HL-60 (cell line): ENCODE data around the gene LHCGR.

Experiments used
- CTCF ChIP-seq: IDR thresholded peaks from one replicate; pipeline ENCODE4 v1.5.1; 2011; ENCODE audit warnings: low read length, control low read depth, inconsistent platforms; ENCODE audit not compliant: insufficient read depth
- GABPA ChIP-seq: IDR thresholded peaks from 2 replicates; pipeline ENCODE4 v1.6.1; 2012; ENCODE audit warnings: low read depth
- POLR2AphosphoS5 ChIP-seq: IDR thresholded peaks from 2 replicates; pipeline ENCODE4 v1.6.1; 2012; ENCODE audit warnings: low read depth
- SPI1 ChIP-seq: IDR thresholded peaks from 2 replicates; pipeline ENCODE4 v1.6.1; 2012; ENCODE audit warnings: low read depth, mild to moderate bottlenecking, borderline replicate concordance
- TF ChIP-seq, protein P1 (sequence below): IDR thresholded peaks from 2 replicates; pipeline ENCODE4 v1.6.1; 2012; ENCODE audit warnings: low read depth; ENCODE audit not compliant: insufficient replicate concordance

DNA sequence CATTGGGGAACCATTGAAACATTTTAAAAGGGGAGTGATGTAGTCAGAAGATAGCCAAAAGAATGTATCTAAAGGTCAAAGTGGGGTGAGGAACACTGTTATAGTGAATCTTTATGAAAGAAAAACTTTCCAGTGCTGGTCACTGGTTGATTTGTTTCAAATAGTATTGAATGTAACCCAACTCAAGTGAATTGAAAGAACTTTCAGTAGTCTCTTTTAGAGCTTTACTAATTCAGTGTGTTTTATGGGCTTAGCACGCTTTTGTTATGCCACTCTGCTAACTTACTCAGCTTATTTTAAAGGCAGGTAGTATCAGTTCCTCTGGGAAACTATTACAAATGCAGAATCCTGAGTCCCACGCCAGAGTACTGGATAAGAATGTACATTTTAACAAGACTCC, 80.6 kb downstream of the LHCGR start:
- TF ChIP-seq CTCF = no peak
- TF ChIP-seq POLR2AphosphoS5 = no peak
- TF ChIP-seq, protein P1, sequence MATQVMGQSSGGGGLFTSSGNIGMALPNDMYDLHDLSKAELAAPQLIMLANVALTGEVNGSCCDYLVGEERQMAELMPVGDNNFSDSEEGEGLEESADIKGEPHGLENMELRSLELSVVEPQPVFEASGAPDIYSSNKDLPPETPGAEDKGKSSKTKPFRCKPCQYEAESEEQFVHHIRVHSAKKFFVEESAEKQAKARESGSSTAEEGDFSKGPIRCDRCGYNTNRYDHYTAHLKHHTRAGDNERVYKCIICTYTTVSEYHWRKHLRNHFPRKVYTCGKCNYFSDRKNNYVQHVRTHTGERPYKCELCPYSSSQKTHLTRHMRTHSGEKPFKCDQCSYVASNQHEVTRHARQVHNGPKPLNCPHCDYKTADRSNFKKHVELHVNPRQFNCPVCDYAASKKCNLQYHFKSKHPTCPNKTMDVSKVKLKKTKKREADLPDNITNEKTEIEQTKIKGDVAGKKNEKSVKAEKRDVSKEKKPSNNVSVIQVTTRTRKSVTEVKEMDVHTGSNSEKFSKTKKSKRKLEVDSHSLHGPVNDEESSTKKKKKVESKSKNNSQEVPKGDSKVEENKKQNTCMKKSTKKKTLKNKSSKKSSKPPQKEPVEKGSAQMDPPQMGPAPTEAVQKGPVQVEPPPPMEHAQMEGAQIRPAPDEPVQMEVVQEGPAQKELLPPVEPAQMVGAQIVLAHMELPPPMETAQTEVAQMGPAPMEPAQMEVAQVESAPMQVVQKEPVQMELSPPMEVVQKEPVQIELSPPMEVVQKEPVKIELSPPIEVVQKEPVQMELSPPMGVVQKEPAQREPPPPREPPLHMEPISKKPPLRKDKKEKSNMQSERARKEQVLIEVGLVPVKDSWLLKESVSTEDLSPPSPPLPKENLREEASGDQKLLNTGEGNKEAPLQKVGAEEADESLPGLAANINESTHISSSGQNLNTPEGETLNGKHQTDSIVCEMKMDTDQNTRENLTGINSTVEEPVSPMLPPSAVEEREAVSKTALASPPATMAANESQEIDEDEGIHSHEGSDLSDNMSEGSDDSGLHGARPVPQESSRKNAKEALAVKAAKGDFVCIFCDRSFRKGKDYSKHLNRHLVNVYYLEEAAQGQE = no peak
- no peak for TF ChIP-seq GABPA
- no peak for TF ChIP-seq SPI1
